Measurements from ENCODE around the gene CHI3L2.

- TF ChIP-seq POLR2A (IDR thresholded peaks at IDR 0.05) (no peak), CTCF (IDR thresholded peaks at IDR 0.05) (no peak)
These were observed 29.8 kb upstream of the CHI3L2 start for GRCh38 chr1:111197598-111198284.
